Jurkat, Clone E6-1 (cell line): Measurements from ENCODE around the gene FRAS1.
"Not testable (repeated sequence)": the region's sequence is repeated elsewhere in the genome, so short reads cannot be mapped to it uniquely, and the experiment has no call there.

Source experiments
- DNase-seq: peaks from one replicate; pipeline ENCODE4 v3.0.0-alpha.2; 2011; ENCODE audit warnings: low read depth, low spot score
- H3K4me3 ChIP-seq: 2 replicates; pipeline ENCODE4 v1.5.1; 2011; ENCODE audit warnings: mild to moderate bottlenecking, low read length, control low read depth, moderate library complexity

The FRAS1 gene

DNA sequence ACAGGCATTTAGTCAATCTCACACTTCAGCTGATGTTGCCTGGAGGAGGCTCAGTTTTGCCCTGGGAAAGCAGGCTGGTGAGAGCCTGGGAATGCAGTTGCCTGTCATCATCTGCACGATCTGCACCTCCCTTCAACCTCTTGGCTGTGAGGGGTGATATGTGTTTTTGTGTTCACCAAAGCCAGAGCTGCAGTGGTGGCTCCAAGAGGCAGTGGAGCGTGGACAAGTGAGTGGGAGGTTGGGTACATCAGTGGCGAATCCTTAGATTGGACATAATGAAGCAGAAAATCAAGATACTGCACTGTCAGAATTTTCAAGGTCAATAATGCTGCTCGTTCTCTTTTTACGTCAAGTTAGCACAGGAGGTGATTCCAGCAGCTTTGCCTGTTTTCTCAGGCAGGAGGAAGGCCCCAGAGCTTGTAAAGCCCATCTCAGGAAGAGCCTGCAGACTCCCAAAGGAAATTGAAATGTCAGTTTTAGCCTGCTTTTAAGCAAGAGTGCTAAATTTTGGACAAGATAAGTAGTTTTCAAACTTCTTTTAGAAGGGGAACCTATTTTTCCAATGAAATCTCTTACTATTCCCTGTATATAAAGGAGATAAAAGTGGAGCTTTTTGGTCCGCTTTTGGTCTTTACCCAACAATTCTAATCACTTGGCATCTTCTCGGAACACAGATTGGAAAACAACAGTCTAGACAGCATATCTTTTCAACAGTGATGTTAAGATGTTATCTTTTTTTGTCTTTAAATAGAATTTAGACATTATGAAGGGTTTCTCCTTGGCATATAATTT lies 92.8 kb downstream of the FRAS1 start:
- DNase-seq: no peak
- no peak overlapping the region for H3K4me3 ChIP-seq

DNA sequence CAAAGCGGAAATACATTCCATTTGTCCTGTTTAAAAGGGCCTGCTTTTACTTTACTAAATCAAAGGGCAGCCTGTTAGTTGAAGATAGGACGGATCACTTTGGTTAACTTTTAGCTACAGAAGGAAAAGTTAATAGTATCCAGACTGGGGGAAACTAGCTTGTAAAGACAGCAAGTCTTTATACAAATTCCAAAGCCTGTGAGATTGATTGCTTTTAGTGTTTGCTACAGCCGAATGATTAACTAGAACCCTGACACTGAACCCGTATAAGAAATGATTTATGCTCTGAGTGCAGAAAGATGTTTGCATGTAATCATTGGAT lies 93.4 kb downstream of the FRAS1 start:
- no peak overlapping the region for H3K4me3 ChIP-seq
- no peak for DNase-seq

GRCh38 chr4:78152795-78153194 lies 95.7 kb downstream of the FRAS1 start:
- H3K4me3 ChIP-seq: no peak overlapping the region
- no peak for DNase-seq

DNA sequence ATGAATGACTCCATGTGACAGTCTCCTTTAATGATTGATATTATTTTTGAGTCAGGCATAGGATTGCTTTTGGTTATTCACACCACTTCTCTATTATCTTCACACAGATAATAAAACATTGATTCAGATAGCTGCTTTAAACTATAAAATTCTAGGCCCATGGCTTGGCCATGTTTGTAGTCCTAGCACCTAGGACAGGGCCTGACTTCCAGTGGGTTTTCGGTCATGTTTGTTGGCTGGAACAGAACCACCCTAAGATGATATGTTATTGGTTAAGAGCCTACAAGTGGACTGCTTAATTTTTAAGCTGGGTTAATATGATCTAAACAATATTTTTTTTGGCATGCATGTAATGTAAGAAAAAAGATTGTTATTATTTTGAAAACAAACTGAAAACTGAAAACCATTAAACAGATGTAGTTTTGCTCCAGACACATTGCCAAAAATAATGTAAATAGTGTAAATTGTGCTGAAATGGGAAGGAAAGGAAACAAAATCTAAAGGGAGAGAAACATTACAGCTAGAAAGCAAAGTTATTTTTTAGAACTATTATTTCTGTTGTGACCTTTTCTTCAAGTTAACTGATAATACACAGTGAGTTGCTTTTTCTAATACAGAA lies 98.0 kb downstream of the FRAS1 start:
- no peak for DNase-seq
- no peak overlapping the region for H3K4me3 ChIP-seq

DNA sequence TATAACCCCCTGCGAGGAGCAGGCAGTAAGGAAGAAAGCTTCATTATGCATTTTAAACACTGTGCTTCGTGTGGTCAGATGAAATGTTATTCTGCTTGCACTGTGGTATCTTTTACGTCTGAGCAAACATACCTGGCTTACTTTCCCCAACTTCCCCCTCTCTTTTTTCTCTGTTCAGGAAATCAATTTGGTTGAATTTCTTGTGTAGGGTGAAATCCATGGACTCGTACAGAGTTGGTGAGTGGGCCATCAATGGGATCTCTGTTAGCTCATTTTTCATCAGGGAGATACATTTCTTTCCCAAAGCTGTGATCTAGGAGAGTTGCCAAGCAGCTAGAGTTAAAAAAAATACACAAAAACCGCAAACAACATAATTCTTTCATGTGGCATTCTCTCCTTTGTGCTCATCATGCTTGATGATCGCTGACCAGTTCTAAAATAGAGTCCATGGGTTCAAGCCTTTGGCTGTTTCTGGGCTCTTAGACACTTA lies 98.5 kb downstream of the FRAS1 start:
- DNase-seq: no peak
- no peak overlapping the region for H3K4me3 ChIP-seq

- no peak for DNase-seq
- H3K4me3 ChIP-seq: no peak overlapping the region
Observed at GRCh38 chr4:78156520-78156919, 99.4 kb downstream of the FRAS1 start.

DNA sequence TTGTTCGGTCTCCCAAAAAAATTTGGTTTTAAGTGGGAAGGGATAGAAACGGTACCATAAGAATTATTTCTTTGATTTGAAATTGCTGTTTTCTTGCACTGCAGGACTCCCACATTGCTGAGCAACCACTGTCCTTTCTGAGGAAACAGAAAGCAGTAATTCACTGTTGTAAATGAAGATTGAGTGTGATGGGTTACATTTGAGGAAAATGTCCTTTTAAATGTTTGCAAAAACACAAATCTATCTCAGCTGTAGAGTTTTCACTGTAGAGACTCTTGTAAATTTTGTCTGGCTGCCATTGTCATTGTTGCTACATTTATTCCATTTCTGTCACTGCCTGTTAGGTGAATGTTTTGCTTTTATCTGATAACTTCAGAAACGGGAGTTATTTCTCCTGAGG lies 105.2 kb downstream of the FRAS1 start:
- DNase-seq: no peak
- no peak overlapping the region for H3K4me3 ChIP-seq

DNA sequence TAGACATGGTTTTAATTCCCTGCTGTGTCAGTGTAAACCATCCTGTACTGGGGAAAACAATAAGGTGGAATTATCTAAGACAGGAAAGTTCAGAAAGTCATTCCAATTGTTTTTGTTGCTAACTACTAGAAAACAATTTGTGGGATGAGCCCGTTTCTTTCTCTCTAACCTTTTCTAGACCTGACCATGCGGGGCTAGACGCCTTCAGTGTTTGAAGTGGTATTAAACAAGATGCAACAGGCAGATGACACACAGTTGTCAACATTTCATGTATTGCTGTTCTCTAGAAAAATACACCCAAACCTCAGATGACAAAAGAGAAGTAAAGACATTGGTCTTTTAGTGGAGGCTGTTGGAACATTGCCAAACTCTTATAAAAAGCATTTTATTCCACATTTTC lies 105.7 kb downstream of the FRAS1 start:
- no peak overlapping the region for H3K4me3 ChIP-seq
- DNase-seq: no peak

GRCh38 chr4:78165758-78166157 lies 108.6 kb downstream of the FRAS1 start:
- H3K4me3 ChIP-seq: no peak overlapping the region
- DNase-seq: no peak

GRCh38 chr4:78166622-78167021 lies 109.5 kb downstream of the FRAS1 start:
- DNase-seq: no peak
- no peak overlapping the region for H3K4me3 ChIP-seq

GRCh38 chr4:78167510-78167909 lies 110.4 kb downstream of the FRAS1 start:
- no peak overlapping the region for H3K4me3 ChIP-seq
- no peak for DNase-seq

- DNase-seq: no peak
- no peak overlapping the region for H3K4me3 ChIP-seq
Observed at GRCh38 chr4:78168029-78168428, 110.9 kb downstream of the FRAS1 start.

DNA sequence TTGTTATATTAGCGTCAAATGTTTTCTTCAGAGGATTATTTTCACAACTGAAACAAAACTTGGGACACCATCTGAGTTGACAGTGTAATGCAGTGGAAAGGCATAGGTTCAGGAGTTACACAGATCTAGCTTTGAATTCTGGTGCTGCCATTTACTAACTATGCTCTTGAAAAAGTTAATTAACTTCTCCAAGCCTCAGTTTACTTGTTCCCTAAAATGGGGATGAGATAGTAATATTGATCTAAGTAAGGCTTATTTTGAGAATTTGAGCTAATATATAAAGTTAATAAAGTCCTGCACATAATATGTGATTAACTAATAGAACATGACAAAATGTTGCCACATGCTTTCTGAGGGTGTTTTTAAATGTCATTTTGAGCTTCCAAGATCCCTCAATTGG lies 112.6 kb downstream of the FRAS1 start:
- no peak overlapping the region for H3K4me3 ChIP-seq
- DNase-seq: no peak

DNA sequence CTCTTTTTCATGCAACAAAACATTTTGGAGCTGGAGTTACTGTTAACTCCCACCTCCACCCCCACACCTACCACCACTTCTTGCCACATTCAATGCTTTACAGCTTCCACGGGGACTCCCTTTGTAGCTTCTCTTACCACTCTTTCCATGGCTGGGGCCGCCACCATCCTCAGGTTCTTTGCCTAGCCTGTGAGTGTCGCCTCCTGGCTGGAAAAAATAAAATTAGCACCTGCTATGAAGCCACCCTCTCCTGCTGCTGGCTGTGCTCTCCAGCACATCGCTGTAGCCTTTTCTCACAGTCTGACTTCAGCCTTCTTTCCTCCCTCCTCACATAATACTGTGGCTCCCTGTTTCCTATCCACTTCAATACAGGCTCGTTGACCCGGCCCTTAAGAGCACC lies 114.4 kb downstream of the FRAS1 start:
- DNase-seq: no peak
- H3K4me3 ChIP-seq: no peak overlapping the region

GRCh38 chr4:78174891-78175290 lies 117.8 kb downstream of the FRAS1 start:
- no peak overlapping the region for H3K4me3 ChIP-seq
- DNase-seq: no peak

- H3K4me3 ChIP-seq: no peak overlapping the region
- no peak for DNase-seq
Observed at GRCh38 chr4:78179196-78179595, 122.1 kb downstream of the FRAS1 start.

- not testable (repeated sequence) for DNase-seq, H3K4me3 ChIP-seq
Observed at GRCh38 chr4:78181681-78182234, 124.6 kb downstream of the FRAS1 start.

DNA sequence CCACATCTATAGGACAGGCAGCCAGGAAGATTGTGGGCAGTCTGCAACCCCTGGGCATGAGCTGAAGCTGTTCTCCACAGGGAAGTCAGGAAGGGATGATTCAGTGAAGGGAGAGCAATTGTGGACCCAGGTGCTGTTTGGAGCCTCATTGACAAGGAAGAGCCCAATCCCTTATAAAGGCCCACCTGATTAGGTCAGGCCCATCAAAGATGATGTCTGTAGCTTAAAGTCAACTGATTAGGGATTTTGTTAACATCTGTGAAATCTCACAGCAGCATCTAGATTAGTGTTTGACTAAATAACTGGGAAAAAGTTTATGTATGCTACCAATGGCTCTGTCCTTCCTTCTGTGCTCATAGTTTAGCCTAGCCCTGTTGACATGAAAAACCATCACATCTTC lies 127.5 kb downstream of the FRAS1 start:
- DNase-seq: no peak
- H3K4me3 ChIP-seq: no peak overlapping the region

DNA sequence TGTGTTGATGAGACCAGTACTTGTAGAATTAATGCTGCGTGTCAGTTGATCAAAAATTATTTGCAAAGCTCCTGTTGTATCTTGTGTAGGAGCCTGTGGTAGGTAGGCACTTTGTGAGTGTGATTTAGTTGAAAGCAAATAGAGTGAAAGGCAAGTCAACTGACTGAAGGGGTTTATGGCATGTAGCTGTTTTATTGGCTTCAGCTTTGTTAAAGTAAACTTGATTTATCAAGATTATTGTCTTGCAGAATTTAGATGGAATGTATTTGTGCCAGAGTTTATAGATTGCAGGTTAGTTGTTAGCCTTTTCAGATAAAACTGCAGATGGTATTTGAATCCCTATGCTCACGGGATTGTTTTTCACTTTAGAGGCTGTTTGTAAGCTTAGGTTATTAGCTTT lies 128.0 kb downstream of the FRAS1 start:
- no peak overlapping the region for H3K4me3 ChIP-seq
- DNase-seq: no peak

DNA sequence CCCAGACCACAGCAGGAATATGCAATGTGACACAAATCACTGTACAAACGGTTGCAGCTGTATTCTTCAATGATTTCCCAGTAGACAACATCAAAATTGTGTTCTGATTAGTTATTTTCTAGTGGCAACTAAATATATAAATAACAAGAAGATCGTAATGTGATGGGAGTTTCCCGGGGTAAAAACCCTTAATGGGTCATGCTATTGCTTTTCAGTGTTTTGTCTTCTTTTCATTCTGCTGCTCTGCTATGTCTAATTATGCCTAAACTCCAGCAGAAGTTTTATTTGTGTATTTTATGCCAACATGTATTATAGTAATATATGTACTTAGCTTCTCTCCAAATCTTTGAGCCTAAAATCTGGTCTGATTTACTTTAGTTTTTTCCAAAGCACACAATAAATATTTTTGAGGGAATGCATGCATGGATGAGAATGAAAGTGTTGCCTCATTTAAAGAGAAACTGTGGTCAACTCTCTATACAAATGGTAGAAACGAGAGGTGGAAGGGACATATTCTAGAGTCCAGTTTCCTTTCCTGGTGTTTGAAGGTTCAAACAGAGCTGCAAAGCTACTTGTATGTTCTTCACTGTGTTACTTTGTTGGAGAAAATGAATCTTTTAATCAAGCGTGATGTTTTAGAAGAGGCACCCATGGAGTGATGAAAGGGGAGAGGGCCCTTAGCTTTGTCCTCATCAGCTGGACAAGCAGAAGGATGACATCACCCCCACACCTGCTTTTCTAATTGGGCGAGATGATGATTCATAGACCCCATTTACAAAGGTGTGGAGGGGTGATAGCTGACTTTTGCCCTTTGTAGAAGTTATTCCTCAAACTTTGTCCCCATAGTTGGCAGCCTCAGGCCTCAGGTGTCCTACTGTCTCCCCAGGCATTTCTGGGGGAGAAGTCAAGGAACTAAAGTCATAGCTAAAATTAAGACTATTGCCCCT lies 129.7 kb downstream of the FRAS1 start:
- H3K4me3 ChIP-seq: no peak overlapping the region
- DNase-seq: no peak
